OCI-LY1 (cell line): Measurements from ENCODE around the gene TET1.

Source experiments
- EZH2 ChIP-seq: fragments of 200-600 bp; sonication (generic), shearing (Covaris generic); IDR thresholded peaks from 2 replicates; pipeline ENCODE4 v1.8.0; 2017; ENCODE audit warnings: borderline replicate concordance, mixed run types, mild to moderate bottlenecking, antibody characterized with exemption, low read length, moderate library complexity, mixed read lengths
- TF ChIP-seq, protein P1 (sequence below): fragments of 200-600 bp; sonication (generic), shearing (Covaris generic); IDR thresholded peaks from 2 replicates; pipeline ENCODE4 v1.5.1; 2017; ENCODE audit warnings: mild to moderate bottlenecking, antibody characterized with exemption, low read length, moderate library complexity, mixed read lengths

DNA sequence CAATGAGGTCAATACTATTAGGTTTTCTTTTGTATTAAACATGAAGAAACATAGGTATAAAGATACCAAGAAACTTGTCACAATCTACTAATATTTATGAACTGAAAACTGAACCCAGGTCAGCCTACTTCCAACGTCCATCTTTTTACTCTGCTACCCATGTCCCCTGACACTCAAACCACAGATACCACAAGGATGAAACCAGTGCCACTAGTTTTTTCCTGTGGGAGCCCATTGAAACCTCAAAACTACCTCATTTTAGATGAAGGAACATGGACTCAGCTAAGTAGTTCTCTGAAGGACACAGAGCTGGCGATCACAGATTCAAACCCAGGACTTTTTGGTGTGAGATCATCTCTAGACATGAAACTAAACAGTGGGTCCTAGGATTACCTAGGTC is 6.8 kb downstream of the TET1 start:
- TF ChIP-seq, protein P1, sequence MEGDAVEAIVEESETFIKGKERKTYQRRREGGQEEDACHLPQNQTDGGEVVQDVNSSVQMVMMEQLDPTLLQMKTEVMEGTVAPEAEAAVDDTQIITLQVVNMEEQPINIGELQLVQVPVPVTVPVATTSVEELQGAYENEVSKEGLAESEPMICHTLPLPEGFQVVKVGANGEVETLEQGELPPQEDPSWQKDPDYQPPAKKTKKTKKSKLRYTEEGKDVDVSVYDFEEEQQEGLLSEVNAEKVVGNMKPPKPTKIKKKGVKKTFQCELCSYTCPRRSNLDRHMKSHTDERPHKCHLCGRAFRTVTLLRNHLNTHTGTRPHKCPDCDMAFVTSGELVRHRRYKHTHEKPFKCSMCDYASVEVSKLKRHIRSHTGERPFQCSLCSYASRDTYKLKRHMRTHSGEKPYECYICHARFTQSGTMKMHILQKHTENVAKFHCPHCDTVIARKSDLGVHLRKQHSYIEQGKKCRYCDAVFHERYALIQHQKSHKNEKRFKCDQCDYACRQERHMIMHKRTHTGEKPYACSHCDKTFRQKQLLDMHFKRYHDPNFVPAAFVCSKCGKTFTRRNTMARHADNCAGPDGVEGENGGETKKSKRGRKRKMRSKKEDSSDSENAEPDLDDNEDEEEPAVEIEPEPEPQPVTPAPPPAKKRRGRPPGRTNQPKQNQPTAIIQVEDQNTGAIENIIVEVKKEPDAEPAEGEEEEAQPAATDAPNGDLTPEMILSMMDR: no peak
- TF ChIP-seq EZH2: no peak
